Neuronal stem cell (in vitro differentiated cells): ENCODE data around the gene RPL41.
A peak's percentile ranks its signal among the peaks of the same experiment; 100 is the strongest.

Experiments
- DNase-seq: peaks from one replicate; pipeline ENCODE4 v3.0.0-alpha.2; 2013; ENCODE audit warnings: low spot score
- H2AFZ ChIP-seq: one replicate; pipeline ENCODE4 v1.6.1; 2013; ENCODE audit warnings: mild to moderate bottlenecking, low read length, inconsistent platforms
- H2AK5ac ChIP-seq: 2 replicates; pipeline ENCODE4 v1.6.1; 2013; ENCODE audit warnings: low read depth, mild to moderate bottlenecking, inconsistent platforms, low read length, moderate library complexity, mixed read lengths
- H2BK120ac ChIP-seq: 2 replicates; pipeline ENCODE4 v1.6.1; 2013; ENCODE audit warnings: low read depth, mild to moderate bottlenecking, inconsistent platforms, low read length, moderate library complexity, mixed read lengths
- H2BK12ac ChIP-seq: one replicate; pipeline ENCODE4 v1.6.1; 2013; ENCODE audit warnings: low read length, inconsistent platforms
- H2BK15ac ChIP-seq: 2 replicates; pipeline ENCODE4 v1.6.1; 2013; ENCODE audit warnings: mild to moderate bottlenecking, low read length, inconsistent platforms, mixed read lengths
- H2BK5ac ChIP-seq: one replicate; pipeline ENCODE4 v1.6.1; 2013; ENCODE audit warnings: inconsistent platforms, mild to moderate bottlenecking, low read length, moderate library complexity
- H3K14ac ChIP-seq: one replicate; pipeline ENCODE4 v1.6.1; 2013; ENCODE audit warnings: low read length, inconsistent platforms
- H3K18ac ChIP-seq: 2 replicates; pipeline ENCODE4 v1.6.1; 2013; ENCODE audit warnings: low read length, inconsistent platforms
- H3K23ac ChIP-seq: 2 replicates; pipeline ENCODE4 v1.6.1; 2013; ENCODE audit warnings: low read depth, mild to moderate bottlenecking, mixed read lengths, low read length, inconsistent platforms; ENCODE audit not compliant: poor library complexity
- H3K27ac ChIP-seq: replicated peaks from 3 replicates; pipeline ENCODE4 v1.5.1; 2013; ENCODE audit warnings: low read length, inconsistent platforms
- H3K27me3 ChIP-seq, 3 experiments: 2 replicates each; pipeline ENCODE4 v1.6.1; 2013; ENCODE audit warnings: low read length in 3 of 3, mild to moderate bottlenecking in 2 of 3, inconsistent platforms in 1 of 3, low read depth in 1 of 3, mixed read lengths in 1 of 3, moderate library complexity in 1 of 3; ENCODE audit not compliant: control insufficient read depth in 3 of 3, insufficient read depth in 3 of 3
- H3K36me3 ChIP-seq, 2 donors: replicated peaks in 1 of 2; 2 replicates each; pipeline ENCODE4 v1.6.1; 2013; ENCODE audit warnings: low read length in 2 of 2; ENCODE audit not compliant: control insufficient read depth in 2 of 2, insufficient read depth in 2 of 2
- H3K4ac ChIP-seq: 2 replicates; pipeline ENCODE4 v1.6.1; 2013; ENCODE audit warnings: inconsistent platforms, mild to moderate bottlenecking, low read length, moderate library complexity
- H3K4me1 ChIP-seq, 2 donors: 1 replicate in 1 of 2; 2 replicates in 1 of 2; pipeline ENCODE4 v1.6.1; 2013; ENCODE audit warnings: low read length in 2 of 2, low read depth in 1 of 2; ENCODE audit not compliant: control insufficient read depth in 2 of 2, insufficient read depth in 1 of 2
- H3K4me2 ChIP-seq: one replicate; pipeline ENCODE4 v1.6.1; 2013; ENCODE audit warnings: mild to moderate bottlenecking, low read length, inconsistent platforms; ENCODE audit not compliant: insufficient read depth, poor library complexity, severe bottlenecking
- H3K4me3 ChIP-seq, 2 donors: 2 replicates each; pipeline ENCODE4 v1.5.1; 2013; ENCODE audit warnings: low read length in 2 of 2, mild to moderate bottlenecking in 2 of 2, inconsistent platforms in 1 of 2, moderate library complexity in 1 of 2
- H3K79me1 ChIP-seq: one replicate; pipeline ENCODE4 v1.6.1; 2013; ENCODE audit warnings: low read depth, mild to moderate bottlenecking, inconsistent platforms, low read length, moderate library complexity
- H3K9ac ChIP-seq: one replicate; pipeline ENCODE4 v1.6.1; 2013; ENCODE audit warnings: mild to moderate bottlenecking, low read depth, low read length, inconsistent platforms; ENCODE audit not compliant: poor library complexity
- H3K9me3 ChIP-seq, 2 donors: replicated peaks in 1 of 2; 2 replicates each; pipeline versions ENCODE3 to v1.6.1; 2013; ENCODE audit warnings: low read length in 2 of 2, mild to moderate bottlenecking in 2 of 2, inconsistent platforms in 1 of 2, low read depth in 1 of 2, mixed read lengths in 1 of 2, moderate library complexity in 1 of 2; ENCODE audit not compliant: control insufficient read depth in 2 of 2, insufficient read depth in 1 of 2
- H4K8ac ChIP-seq: one replicate; pipeline ENCODE4 v1.6.1; 2013; ENCODE audit warnings: low read depth, mild to moderate bottlenecking, inconsistent platforms, low read length, moderate library complexity
- H4K91ac ChIP-seq: one replicate; pipeline ENCODE4 v1.6.1; 2013; ENCODE audit warnings: low read length, low read depth, mild to moderate bottlenecking, inconsistent platforms; ENCODE audit not compliant: poor library complexity
- WGBS, 2 donors: extraction: QIAGEN DNeasy Blood & Tissue Kit; methylation state at CpG; one replicate each; pipeline ENCODE4 v1.1.7; 2013; ENCODE audit warnings: missing lambda C conversion rate in 2 of 2, mixed read lengths in 1 of 2; ENCODE audit not compliant: insufficient read length in 2 of 2, insufficient replicate concordance in 1 of 2; ENCODE audit errors: extremely low coverage in 2 of 2; 5-methylcytosine and 5-hydroxymethylcytosine counted together

The RPL41 gene

DNA sequence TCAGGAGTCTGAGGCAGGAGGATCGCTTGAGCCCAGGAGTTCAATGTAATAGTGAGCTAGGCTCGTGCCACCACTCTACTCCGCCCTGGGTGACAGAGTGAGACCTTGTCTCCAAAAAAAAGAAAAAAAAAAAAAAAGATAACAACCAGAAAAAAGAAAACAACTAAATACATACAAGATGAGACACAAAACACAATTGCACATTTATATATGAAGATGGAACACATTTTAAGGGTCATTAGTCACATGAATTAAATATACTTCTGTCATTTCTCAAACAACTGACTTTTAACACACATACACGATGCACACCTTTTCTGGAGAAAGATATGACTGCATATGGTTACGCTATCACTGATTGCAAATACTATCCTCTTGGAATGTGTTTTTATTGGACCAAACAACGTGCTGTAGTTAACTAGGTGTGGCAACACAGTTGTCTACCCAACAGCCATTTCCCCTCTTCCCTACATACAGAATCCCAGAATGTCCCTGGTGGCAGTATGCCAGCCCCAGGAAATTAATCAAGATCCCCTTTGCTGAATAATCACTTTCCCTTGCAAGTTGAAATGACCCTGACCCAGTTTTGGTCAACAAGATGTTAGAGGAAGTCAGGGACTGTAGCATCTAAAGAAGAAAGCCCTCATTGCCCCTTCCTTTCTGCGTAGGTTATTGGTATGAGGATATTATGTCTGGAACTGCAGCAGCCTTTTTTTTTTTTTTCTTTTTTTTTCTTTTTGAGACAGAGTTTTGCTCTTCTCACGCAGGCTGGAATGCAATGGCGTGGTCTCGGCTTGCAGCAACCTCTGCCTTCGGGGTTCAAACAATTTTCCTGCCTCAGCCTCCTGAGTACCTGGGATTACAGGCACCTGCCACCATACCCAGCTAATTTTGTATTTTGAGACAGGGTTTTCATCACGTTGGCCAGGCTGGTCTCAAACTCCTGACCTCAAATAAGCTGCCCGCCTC lies 30.3 kb downstream of the RPL41 start:
- Histone ChIP-seq H3K4me3 (no peak overlapping the region), H4K8ac (no peak overlapping the region), H3K9ac (no peak overlapping the region), H2AK5ac (no peak overlapping the region), H3K27me3 (no peaks in the 10 kb centered on the region), H3K14ac (no peak overlapping the region), H2BK12ac (no peak overlapping the region), H3K18ac (no peak overlapping the region), H3K4me2 (no peak overlapping the region), H3K23ac (no peak overlapping the region), H2AFZ (no peak overlapping the region), H3K36me3 (peaks cover 27 to 38% of the 10 kb centered on the region in 2 donors), H2BK5ac (no peak overlapping the region), H3K9me3 (no peaks in the 10 kb centered on the region), H3K4ac (no peak overlapping the region), H3K27ac (no peak overlapping the region), H2BK15ac (no peak overlapping the region), H4K91ac (no peak overlapping the region), H2BK120ac (no peak overlapping the region), H3K4me1 (peaks cover 0 to 3% of the 10 kb centered on the region in 2 donors), H3K79me1 (no peaks in the 10 kb centered on the region)
- DNase-seq: no peak
- no CpG with 5 or more reads among the region's 13 CpGs for WGBS, 2 donors

DNA sequence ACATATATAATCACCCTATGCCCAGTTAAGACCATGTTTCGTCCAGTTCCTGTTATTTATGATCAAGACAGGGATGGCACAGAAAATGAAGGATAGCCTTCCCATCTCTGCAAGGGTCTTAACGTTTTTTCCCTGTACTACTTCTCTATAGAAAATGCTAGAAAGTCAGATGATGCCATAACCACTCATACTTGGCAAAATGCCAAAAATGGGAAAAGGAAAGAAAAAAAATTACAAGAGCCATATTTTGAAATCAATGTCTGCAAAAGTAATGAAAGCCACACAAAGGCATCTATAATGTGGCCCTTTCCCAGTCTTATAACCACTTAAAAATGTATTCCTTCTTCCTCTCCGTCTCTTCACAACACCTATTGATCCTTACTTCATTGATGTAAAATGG lies 34.1 kb downstream of the RPL41 start:
- Histone ChIP-seq H3K4ac (no peak overlapping the region), H3K27ac (no peak overlapping the region), H3K4me1 (peaks cover 5 to 10% of the 10 kb centered on the region in 2 donors), H2BK12ac (no peak overlapping the region), H4K91ac (no peak overlapping the region), H3K79me1 (no peaks in the 10 kb centered on the region), H3K4me3 (no peak overlapping the region), H3K14ac (no peak overlapping the region), H2BK5ac (no peak overlapping the region), H3K36me3 (peaks cover 11 to 14% of the 10 kb centered on the region in 2 donors), H2AFZ (no peak overlapping the region), H2AK5ac (no peak overlapping the region), H3K23ac (no peak overlapping the region), H2BK15ac (no peak overlapping the region), H3K9me3 (no peaks in the 10 kb centered on the region), H3K9ac (no peak overlapping the region), H3K18ac (no peak overlapping the region), H3K4me2 (no peak overlapping the region), H4K8ac (no peak overlapping the region), H2BK120ac (no peak overlapping the region), H3K27me3 (no peaks in the 10 kb centered on the region)
- WGBS, 2 donors: no CpG with 5 or more reads among the region's 3 CpGs
- no peak for DNase-seq

GRCh38 chr12:56151672-56152131 lies 35.3 kb downstream of the RPL41 start:
- Histone ChIP-seq H2BK12ac (no peak overlapping the region), H3K79me1 (no peaks in the 10 kb centered on the region), H3K4me3 (peak overlapping the region; percentile 78 to 82), H2BK5ac (peak overlapping the region; percentile 55), H3K14ac (no peak overlapping the region), H3K9ac (no peak overlapping the region), H3K9me3 (no peaks in the 10 kb centered on the region), H3K4me1 (peaks cover 5 to 10% of the 10 kb centered on the region in 2 donors), H2BK120ac (no peak overlapping the region), H2AFZ (peak overlapping the region; percentile 91), H2BK15ac (no peak overlapping the region), H4K91ac (no peak overlapping the region), H3K27me3 (no peaks in the 10 kb centered on the region), H3K36me3 (peaks cover 16 to 17% of the 10 kb centered on the region in 2 donors), H3K4ac (no peak overlapping the region), H3K27ac (peak overlapping the region; percentile 88), H2AK5ac (no peak overlapping the region), H4K8ac (no peak overlapping the region), H3K18ac (peak overlapping the region; percentile 85), H3K23ac (no peak overlapping the region), H3K4me2 (peak overlapping the region; percentile 66)
- no CpG with 5 or more reads among the region's 12 CpGs for WGBS, 2 donors
- no peak for DNase-seq

GRCh38 chr12:56152132-56152755 lies 35.8 kb downstream of the RPL41 start, which contains the start of gene MYL6B:
Gene MYL6B, plus strand, starts transcription at chr12:56152587. Its CDS starts 1,332 bp downstream, at chr12:56153919.
- no peaks in the 10 kb centered on the region for H3K27me3 ChIP-seq
- H2BK12ac ChIP-seq: no peak within 1 kb of the TSS
- DNase-seq: peak; percentile 86
- peak within 1 kb of the TSS; percentile 67 for H3K9ac ChIP-seq
- no peak within 1 kb of the TSS for H3K14ac ChIP-seq
- H3K4me1 ChIP-seq: peaks cover 6 to 11% of the 10 kb centered on the region in 2 donors
- peak within 1 kb of the TSS; percentile 15 for H2BK15ac ChIP-seq
- H3K4me2 ChIP-seq: peak within 1 kb of the TSS; percentile 82
- H3K36me3 ChIP-seq: peaks cover 16 to 17% of the 10 kb centered on the region in 2 donors
- no peaks in the 10 kb centered on the region for H3K79me1 ChIP-seq
- no peak within 1 kb of the TSS for H2AK5ac ChIP-seq
- H4K8ac ChIP-seq: no peak within 1 kb of the TSS
- peak within 1 kb of the TSS; percentile 91 for H2AFZ ChIP-seq
- no peak within 1 kb of the TSS for H3K4ac ChIP-seq
- peak within 1 kb of the TSS; percentile 85 for H3K18ac ChIP-seq
- no peak within 1 kb of the TSS for H4K91ac ChIP-seq
- peak within 1 kb of the TSS; percentile 55 for H2BK5ac ChIP-seq
- peak within 1 kb of the TSS; percentile 88 for H3K27ac ChIP-seq
- no CpG with 5 or more reads among the region's 37 CpGs for WGBS, 2 donors
- peak within 1 kb of the TSS; percentile 78 to 92 for H3K4me3 ChIP-seq
- H2BK120ac ChIP-seq: no peak within 1 kb of the TSS
- H3K23ac ChIP-seq: peak within 1 kb of the TSS; percentile 94
- H3K9me3 ChIP-seq: no peaks in the 10 kb centered on the region
